Stimulated activated CD4-positive, alpha-beta T cell treated with anti-CD3 and anti-CD28 coated beads, Interleukin-4, amount 100 ng/mL, for 4 hours (primary cell): ENCODE data around the gene GMDS.

ENCODE experiments used
- DNase-seq, 2 experiments: peaks; one replicate each; pipeline ENCODE4 v3.0.0-alpha.2; 2020

The GMDS gene

DNA sequence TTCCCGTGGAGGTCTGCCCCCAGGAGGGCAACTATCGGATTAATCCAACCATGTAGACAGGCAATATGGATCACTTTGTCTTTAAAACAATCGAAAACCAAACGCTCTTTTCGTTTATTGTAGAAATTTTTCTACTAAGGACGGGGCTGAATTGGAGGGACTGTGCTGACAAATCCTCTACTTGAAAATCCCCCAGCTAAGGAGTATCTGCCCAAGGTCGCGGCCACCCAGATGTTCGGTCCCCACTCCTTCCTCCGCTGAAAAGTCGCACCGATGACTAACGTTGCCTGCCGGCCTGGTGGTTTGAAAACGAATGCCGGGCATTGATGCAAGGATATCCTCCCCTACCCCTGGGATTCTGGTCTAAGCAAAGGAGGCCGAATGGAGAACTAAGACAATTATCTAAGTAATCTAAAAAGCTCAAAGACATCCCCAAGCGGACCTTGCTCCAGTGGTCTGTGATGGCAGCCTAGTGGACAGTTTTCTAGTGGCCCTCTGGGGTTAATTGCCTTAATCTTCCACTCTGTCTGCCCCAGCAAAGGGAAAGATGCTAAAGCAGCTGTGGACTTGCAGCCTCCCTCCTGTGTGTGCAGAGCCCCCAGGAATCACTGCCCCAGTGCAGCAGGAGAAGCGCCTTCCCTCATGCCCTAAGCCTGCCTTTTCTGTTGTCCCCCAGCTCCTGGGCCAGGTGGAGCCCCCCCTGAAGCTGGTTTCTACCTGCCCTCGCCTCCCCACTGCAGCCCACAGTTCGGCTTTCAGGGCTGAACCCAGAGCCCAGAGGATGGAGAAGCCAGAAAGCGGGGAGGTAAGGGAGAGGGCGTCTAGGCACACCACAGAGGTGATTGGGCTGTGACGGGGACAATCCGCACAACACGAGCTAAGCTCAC lies 639.3 kb downstream of the GMDS start:
- no peak for DNase-seq

DNA sequence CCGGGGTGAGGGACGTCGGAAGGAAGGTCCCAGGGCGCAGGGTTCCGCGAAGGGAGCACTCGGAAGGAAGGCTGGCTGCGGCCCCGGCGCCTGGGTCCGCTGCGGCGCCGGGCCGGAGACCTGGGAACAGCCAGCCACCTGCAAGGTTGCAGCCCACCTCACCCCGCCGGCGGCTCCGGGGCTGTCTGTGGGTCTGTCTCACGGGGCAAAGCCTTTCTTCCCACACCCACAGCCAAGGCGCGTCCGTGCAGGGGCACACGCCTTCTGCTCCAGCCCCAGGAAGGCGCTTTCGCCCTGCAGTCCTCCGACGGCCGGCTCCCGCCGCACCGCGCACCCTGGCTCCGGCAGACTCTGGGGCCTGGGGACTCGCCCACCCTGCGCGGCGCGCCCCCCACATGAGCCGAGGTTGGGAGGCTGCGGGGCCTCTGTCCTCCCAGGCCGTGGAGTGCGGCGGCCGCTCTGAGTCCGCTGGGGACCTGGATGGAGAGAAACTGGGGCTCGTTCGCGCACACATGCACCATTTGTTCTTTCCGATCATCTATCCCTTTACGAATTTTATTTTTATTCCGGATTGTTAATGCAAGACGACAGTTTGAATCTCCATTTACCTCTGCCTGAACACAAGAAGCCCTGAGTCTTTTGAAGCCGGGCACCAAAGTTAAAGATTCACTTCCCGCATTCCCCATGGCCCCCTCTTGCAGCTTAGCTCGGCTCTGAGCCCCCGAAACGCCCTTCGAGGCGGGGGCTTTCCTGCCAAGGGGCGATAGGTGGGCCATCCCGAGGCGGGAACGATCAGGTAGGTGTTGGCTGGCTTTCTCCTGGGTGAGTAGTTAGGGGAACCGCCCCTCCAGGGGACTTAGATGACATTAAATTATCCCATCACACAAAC lies 640.2 kb downstream of the GMDS start:
- no peak for DNase-seq

DNA sequence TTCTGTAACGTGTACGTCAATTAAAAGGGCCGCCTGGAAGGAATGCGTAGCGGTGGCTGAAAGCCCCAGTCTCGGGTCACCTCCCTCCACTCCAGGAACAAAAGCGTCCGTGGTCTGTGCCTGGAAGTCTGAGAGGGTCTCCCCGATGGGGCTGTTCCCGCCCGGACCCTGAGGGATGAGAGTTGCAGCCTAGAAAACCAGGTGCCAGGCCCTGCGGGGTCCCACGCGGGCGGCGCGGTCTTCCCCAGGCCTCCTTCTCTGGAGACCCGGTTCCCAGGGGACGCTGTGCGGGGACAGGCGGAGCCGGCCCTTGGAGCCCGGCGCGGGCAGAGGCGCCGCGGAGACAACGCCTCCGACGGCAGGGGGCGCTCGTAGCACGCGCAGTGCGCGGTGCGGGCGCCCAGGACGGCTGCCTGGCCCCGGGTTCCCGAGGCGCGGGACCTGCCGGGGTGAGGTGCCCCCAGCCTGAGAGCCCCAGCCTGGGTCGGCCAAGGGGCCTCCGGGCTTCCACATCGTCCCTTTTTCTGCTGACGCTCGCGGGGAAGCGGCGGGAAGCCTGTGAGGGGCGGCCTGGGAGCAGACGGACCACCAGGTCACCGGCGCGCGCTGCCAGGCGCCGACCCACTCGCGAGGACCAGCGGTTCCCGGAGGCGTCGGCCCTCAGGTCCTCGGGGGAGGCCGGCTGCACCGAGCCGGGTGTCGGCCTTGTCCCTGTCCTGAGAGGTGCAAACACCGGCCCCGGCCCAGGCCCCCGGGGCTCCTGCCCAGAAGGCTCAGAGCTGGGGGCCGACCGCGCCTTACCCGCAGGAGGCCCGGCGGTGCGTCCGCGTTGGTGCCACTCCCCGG lies 641.0 kb downstream of the GMDS start:
- peak; percentile 38 to 79 for DNase-seq

DNA sequence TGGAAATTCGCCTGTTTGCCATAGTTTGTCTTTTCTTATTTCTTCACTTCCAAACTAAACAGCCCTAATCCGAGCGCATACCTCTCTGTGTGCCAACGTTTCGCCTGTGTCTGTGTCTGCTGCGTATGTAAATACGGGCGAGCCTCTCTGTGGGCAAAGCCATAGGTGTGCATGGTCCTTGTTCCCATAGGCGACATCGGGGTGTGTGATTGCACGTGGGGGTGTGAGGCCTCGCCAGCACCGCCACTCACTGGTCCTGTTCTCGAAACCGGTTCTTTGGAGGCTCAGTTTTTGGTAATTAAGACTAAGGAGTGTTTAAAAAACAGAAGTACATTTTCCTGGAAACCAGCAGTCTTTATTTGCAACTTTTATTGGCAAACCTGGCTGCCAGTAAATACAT lies 641.7 kb downstream of the GMDS start:
- no peak for DNase-seq

DNA sequence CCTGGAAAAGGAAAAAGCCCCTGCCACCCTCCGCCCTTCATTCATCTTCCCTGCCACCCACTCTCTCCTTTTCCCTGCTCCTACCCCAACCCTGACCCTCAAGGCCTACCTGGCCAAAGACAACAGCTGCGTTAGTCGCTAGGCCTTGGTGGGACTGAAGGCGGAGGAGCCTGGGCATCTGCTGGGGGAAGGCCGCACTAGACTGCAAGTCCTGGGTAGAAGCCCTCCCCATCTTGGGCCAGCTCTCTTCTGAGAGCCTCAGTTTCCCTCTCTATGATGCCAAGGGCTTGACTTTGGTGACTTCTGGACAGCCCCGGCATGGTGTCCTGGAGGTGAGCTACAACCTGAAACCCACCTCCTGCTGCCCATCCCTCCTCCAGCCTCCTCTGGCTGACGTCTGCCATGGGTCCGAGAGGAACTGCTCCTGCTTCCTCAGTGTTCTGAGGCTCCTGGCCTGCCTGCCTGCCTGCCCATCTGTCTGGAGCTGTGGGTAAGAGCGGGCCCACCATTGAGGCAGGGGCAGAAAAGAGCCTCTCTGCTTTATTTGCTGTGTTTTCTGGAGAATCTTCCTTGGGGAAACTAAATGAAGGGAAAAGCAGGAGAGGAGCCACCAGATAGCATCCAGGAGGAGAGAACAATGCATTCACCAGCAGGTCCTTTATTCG lies 643.2 kb downstream of the GMDS start:
- DNase-seq: no peak

DNA sequence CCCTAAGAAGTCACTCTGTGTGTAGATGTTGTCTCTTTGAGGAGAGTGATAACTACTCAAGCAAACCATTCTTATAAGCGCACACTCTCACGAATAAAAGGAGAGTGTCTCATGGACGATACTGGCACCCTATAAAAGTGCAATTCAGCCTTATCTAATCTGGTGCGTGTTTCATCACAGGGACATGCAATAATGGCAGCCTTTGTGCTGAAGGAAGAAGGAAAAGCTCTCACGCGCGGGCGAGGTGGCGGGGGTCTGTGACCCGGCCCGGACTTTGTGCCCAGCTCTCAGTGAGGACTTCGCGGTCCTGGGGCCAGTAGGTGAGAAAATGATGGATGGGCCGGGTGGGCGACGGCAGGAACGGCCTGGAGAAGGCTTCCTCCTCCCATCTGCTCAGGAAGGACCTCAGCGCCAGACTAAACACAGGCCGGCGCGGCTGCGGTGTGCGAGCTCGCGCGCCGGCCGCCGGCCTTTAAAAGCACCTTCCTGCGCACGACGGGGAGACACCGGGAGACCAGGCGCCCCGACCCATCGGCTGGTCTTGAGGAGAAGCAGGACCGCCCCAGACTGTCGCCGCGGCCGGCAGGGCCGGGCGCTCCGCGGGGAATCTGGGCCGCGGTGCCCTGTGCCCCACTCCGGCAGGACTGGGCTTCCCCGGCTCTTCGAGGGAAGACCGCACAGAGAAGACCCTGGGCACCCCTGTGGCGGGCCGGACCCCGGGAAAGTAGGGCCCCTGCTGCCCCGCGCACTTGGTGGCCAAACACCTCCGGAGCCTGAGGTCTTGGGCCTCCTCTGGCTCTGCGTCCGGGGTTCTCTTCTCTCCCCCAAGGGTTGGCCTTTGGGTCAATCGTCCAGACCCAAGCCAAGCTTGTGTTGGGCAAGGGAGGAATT lies 644.0 kb downstream of the GMDS start:
- no peak for DNase-seq

DNA sequence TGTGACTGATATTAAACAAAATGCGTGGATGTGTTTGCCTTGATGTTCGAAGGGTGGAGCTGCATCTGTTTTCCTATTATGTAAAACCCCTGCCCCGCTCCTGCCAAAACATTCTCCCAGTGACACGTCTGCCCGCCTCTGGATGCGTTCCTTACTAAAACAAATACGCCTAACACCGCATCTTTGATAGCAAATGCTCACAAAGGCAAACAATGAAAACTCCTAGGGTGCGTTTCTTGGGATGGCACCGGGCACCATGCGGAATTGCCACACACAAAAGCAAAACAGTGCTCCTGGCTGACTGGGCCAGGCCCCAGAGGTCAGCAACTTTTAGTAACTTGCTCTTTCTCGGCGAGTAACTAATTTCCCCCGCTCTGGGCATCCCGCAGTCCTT lies 644.6 kb downstream of the GMDS start:
- DNase-seq: no peak

DNA sequence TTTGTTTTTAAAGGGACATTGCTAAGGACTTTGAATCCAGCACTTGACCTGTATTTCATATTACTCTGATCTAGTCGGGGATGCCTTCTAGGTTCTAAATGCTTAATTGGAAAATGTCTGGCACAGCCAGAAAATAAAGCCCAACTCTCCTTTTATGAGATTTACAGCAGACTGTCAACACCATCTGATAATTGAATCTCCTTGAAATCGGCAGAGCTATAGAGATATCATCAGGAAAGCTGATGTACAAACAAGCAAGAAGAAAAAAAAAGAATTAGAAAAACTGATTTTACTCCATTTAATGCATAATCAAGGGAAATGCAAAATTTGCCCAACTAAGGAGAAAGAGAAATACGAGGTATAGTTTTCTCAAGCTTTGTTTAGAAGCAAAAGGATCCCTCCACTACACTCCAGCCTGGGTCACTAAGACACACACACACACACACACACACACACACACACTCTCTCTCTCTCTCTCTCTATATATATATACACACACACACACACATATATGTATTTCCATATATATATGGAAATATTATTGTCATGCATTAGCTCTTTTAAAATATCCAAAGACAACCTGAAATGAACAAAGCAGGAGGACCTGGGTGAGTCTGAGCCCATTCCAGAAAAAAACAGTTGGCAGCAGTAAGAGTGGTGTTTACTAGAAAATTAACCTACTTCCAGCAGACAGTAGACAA lies 645.2 kb downstream of the GMDS start:
- DNase-seq: no peak

DNA sequence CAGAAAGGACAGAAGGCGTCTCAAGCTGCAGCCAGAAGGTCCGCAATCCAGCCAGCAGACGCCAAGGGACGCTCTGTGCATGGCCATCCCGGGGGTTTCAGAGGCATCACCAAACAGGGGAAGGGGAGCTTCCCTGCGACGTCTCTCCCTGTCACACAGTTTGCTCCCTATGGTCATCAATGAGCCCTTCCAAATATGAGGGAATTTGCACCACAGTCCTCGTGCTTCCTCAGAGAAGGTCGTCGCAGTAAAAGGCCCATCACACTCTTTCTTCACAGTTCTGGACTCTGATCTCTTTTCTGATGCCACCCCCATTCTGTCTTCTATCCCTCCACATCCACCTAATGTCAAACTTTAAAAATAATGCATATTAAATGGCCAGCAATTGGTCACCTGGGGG lies 645.9 kb downstream of the GMDS start:
- no peak for DNase-seq

DNA sequence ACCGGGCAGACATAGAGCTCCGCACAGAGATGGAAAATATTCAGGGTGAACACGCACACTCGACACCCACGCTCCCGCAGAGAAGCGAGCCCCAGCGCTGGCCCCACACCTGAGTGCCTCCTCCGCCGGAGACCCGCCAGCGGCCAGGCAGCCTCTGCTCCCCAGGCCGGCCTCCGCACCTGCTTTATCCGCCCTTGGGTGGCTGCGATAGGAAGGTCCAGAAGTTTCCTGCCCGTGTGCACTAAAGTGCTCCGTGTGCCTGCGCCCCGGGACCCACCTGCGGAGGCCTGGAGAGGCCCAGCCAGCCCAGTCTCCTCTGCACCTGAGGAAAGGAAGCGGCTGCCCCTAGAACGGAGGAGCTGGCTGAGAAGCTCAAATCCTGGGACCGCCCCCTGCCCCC lies 646.5 kb downstream of the GMDS start:
- DNase-seq: no peak

DNA sequence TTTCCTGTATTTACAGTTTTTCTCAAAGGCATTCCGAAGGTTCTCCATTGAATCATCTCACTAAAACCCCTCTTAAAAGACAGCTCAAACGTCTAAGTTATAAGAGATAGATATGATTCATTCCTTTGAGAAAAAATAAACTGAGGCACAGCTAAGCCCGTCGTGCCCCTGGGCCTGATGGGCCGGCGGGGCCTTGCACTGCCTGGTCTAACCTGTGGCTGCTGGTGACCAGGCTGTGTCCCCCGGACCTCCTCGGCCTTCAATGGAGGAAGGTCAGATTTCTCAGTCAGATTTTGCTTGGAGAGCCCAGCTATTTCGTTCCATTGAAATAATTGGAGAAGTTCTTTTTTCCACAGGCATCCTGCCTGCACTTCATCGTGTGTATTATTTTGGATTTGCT lies 647.0 kb downstream of the GMDS start:
- DNase-seq: no peak

DNA sequence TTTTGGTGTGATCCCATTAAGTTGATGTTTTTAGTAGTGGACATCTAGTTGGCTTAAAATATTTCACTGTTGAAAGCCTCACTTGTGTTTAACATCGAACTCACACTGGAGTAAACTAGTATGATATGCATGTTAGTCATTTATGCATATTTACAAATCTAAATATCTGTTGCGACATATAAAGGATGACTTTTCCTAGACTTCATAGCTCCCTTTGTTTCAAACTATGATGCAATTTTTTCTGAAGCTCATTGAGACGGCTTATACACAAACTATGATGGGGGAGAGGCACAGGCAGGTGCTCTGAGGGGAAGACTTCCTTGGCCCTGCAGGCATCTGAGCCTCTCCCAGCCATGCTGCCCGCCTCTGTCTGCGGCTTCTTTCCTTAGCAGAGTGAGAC lies 647.5 kb downstream of the GMDS start:
- DNase-seq: no peak

DNA sequence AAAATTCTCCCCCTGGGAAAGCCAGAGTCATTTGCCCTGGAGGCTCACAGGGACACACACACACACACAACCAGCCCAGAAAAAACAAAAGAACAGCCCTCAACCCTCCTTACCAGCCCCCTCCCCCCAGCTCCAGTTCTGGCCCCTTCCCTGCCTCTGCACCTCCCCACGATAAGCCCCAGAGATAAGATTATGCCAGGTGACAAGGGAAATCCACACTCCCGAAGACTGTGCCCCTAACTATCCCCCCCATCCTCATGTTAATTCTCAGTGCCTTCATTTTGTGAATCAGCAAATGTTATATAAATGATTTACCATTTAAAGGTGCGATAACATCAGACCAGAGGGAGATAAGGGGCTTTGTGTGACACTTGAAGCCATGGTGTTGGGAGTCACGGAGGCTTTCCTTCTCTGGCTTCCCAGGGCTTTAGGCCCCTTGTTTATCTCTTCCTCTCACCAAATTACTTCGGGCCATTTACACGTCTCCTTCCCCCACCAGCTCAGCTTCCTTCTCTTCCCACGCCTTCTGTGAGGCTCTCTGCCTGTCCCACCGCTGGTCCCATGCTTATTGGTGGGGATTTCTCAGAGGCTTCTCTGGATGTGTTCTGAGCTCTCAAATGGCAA lies 648.2 kb downstream of the GMDS start:
- DNase-seq: no peak

DNA sequence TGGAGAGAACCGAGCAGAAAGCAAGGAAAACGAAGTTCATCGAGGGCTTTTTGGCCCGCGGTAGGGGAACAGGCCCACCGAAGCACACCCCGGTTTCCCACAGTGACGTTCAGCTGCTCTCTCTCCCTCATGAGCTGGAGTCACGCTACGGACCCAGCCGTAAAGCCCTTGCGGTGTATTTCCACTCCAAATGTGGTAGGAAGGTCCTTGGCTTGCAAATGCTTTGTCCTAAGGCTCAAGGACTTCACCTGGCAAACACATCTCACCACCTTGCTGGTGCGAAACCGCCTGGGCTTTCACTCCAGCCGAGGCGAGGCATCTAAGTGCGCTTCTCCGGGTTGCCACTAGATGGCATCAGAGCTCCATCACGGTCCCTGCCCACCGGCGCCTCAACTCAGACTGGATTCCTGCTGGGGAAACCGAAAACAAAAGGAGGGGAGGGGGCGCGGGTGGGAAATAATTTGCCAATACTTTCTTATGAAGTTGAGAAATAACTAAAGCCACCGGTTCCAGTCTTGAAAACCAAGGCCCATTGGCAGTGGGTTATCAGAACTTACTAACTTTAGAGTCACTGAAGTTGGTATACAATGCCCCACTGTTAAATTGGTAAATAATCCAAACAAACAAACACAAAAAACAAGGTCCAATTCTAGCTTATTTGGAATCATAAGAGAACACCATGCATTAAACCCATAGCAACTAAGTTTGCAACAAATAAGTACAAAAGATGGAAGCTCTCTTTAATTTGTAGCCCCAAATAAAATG lies 649.1 kb downstream of the GMDS start:
- peak; percentile 58 to 61 for DNase-seq

DNA sequence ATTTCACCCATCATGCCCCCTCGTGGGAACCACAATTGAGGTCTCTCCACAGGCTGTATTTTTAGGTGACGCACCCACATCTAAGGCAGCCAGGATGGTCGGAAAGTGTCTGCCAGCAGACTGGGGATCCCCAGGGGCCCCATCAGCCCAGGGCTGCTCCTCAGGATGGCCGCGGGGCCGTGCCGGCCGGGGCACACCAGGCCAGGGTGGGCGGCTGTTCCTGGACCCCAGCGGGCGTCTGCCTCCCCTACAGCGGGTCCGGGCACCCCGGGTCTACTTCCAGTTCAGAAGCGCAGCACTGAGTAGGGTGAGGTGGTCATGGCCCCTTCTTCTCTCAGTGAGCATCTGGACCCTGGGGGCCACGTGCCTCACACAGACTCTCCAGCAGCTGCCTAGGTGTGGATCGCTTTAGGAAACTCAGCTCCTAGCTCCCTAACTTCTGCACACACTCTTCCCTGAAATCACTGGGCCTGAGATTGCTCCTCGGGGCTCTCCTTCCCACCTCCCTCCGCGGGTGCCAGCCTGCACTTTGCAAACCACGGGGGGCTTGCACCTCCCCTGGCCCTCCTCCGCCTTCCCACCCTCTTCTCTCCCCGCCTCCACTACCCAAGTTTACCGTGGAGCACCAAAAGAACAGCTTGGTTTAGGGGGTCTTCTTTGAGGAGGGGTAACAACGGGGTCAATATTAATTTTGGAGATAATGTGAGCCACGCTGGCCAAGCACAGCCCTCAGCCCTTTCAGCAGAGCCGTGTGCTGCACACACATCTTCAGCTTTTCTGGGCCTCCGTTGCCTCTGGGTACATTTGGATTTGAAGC lies 649.9 kb downstream of the GMDS start:
- DNase-seq: no peak

DNA sequence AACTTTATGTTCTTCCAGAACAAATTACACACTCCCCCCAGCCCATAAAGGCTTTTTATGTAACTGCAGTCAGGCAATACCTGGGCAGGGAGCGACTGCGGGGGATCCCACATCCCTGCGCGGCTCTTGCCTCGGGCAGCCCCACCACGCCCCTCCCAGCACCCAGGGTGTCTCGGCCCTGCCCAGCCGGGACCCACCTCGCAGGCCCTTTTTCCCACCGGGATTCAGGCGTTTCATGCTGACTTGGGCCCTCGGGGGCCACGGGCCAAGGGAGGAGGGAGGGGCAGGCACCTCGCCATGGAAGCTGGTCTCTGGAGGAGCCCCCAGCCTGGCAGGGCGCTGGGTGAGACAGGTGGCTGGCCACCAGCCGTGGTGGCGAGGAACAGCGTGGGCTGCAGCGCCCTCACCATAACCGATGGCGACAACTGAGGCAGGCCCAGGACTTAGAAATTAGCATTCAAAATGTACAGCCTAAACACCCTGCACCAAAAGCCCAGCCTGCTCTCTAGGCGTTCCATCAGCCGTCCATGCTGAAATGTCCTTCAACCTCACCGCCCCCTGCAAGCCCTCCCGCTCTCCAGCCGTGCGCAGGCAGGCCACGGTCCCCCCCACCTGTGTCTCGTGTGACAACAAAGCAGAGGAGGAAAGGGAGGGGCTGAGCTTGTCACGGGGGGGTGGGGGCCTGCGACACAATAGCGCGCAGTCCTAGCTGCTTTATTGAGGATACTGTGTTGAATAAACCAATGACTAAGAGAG lies 650.8 kb downstream of the GMDS start:
- no peak for DNase-seq

DNA sequence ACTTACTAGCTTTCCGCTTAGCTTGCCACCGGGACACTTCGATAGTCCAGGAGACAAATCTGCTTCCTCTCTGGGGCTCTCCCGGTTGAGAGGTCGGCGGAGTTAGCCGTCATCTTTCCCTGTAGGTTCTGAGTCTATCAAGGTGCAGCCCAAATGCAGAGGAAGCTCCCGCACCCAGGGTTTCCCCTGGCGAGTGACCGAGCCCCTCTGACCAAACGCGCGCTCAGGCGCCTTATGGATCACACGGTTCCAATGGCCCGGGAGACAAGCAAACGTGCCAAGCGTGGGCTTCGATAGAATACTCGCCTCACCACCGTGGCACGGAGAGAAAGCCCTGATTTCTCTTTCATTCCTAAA lies 651.5 kb downstream of the GMDS start:
- DNase-seq: no peak
